NCI-H748 (cell line): ENCODE results near the gene DTX4.
A peak's percentile ranks its signal among the peaks of the same experiment; 100 is the strongest.
"Not testable (repeated sequence)": the region's sequence is repeated elsewhere in the genome, so short reads cannot be mapped to it uniquely, and the experiment has no call there.

Experiments used
- DNase-seq: peaks from one replicate; lab custom pipeline; 2025; ENCODE audit not compliant: unreplicated experiment; lab: John Stamatoyannopoulos, UW

The DTX4 gene

DNA sequence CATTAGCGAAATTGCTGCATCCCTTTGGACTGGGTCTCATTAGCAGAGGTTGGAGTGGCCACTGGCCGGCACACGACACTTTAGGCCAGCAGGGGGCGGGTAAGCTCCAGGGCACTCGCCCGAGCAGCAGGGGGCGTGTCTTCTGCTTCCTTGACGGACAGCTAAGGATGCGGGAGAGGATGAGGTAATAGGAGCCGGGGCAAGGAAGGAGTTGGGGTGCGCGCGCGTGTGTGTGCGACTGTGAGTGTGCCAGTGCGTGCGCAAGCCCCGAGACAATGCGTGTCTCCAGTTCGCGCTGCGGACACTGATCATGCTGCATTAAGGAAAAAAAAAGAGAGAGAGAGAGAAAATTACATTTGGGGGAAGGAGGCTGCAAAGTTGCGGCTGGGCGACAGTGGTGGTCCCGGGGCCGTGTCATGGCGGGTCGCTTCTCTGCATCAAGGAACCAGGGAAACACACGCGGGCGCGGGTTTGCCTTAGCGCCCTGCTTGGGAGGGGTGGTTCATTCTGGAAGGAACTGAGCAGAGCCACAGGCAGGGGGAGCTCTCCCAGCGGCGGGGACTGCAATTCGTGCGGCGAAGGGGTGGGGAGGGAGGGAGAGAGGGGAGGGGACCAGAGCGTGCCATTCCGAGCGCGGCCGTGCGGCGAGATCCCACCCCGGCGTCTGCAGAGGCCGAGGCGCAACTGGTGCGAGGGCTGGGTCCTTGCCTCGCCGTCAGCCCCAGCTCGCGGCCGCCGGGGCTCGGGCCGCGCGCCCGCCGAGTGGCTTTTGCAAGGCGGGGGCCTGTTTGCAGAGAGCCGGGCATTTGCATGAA, at the start of gene DTX4:
Gene DTX4 (plus strand): TSS at position 625 of the 815 bp plus-strand sequence. CDS start 464 bp downstream, outside the sequence.
- DNase-seq: peak; percentile 88

DNA sequence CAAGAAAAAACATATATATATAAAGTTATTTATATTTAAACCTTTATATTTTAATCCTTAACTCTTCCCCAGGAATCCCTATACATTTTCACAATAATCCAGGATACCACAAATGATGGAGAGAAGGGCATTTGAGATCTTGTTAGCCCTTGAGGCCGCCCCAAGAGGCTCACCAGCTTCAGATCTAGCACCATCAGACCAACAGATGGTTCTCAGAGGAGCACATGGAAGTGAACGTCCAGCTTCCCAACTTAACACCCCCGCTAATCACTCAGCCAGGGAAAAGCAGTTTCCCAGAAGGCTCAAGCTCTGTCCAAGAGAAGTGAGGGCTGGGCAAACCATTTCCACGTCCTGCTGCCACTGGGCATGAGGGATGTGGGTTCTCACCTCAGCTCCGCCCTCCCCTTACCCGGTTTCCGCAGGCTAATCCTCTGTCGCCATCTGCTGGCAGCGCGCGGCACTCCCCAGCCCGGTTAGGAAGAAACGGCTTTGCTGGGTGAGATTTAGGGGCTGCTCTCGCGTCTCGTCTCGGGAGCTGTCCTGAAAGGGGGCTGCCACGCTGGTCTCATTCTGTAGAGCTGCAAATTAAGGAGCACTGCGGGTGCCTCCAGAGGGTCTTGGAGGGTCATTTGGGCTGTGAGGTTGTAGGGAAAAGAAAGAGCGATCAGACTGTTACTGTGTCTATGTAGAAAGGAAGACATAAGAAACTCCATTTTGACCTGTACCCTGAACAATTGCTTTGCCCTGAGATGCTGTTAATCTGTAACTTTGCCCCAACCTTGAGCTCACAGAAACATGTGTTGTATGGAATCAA, 36.1 kb upstream of the DTX4 start:
- DNase-seq: peak; percentile 79

DNA sequence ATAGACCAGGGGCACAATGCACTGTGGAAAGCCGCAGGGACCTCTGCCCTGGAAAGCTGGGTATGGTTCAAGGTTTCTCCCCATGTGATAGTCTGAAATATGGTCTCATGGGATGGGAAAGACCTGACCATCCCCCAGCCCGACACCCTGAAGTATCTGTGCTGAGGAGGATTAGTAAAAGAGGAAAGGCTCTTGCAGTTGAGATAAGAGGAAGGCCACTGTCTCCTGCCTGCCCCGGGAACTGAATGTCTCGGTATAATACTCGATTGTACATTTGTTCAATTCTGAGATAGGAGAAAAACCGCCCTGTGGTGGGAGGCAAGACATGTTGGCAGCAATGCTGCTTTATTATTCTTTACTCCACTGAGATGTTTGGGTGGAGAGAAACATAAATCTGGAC, 35.4 kb upstream of the DTX4 start:
- not testable (repeated sequence) for DNase-seq

DNA sequence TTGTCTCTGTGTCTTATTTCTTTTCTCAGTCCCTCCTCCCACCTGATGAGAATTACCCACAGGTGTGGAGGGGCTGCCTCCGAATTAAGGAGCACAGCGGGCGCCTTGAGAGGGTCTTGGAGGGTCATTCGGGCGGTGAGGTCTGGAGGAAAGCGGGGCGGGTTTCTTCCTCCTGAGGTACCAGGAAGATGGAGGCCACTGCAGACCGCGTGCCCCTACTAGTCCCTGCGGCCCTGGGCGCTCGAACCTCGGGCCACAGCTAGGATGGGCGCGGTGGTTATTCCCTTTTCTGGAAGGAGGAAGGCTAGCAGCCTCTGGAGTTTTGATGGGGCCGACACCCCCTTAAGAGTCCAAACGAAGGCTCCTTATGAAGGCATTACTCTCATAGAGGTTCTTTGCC, 34.7 kb upstream of the DTX4 start:
- no peak for DNase-seq

DNA sequence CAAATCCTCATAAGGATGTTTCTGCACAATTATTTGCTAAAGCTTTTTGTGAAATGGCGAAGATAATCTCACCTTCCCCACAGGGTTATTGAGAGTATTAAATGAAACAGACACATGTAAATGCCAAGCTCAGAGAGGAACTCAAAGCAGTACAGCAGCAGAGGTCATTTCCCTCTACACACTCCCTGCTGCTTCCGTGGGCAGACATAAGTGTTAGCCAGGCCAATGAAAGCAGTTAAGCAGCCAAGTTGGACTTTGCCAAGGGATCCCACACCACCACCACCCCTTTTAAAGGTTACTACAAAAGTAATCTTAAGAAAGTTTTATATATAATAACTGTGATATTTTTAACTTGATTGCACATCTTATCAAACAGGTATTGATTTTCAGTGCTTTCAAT, 33.3 kb upstream of the DTX4 start:
- DNase-seq: no peak

DNA sequence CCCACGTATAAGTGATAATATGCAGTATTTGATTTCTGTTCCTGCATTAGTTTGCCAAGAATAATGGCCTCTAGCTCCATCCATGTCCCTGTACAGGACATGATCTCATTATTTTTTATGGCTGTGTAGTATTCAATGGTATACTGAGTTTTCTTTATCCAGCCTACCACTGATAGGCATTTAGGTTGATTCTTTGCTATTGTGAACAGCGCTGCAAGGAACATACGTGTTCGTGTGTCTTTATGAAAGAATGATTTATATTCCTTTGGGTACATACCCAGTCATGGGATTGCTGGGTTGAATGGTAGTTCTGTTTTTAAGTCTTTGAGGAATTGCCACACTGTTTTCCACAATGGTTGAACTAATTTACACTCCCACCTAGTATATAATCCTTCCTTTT, 30.7 kb upstream of the DTX4 start:
- no peak for DNase-seq

DNA sequence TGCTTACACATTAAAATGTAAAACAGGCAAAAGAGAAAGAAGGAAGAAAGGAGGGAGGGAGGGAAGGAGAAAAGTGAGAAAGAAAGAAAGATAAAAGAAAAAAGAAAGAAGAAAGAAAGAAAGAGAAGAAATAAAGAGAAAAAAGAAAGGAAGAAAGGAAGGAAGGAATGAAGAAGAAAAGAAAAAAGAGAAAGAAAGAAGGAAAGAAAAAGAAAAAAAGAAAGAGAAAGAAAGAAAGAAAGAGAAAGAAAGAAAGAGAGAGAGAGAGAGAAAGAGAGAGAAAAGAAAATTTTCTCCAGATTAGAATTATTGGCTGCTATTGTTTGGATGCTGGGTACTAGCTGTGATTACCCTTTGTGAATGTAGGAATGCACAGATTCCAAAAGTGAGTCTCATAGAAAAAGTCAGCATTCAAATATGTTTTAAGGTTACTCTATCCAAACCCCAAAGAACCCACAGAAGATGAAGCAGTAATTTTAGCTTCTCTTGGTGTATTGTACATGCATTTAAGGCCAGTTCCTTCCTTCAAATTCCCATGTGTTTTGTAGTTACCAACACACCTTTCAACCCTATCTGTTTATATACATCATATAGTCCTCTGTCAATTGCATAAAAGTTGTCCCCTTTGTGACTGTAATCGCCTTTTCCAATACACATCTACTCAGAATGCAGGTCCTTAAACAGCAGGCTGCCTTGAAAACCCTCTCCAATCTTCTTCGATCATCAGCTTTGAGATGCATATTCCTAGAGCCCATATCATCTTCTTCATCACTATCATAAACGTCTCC, 30.1 kb upstream of the DTX4 start:
- DNase-seq: peak; percentile 48

DNA sequence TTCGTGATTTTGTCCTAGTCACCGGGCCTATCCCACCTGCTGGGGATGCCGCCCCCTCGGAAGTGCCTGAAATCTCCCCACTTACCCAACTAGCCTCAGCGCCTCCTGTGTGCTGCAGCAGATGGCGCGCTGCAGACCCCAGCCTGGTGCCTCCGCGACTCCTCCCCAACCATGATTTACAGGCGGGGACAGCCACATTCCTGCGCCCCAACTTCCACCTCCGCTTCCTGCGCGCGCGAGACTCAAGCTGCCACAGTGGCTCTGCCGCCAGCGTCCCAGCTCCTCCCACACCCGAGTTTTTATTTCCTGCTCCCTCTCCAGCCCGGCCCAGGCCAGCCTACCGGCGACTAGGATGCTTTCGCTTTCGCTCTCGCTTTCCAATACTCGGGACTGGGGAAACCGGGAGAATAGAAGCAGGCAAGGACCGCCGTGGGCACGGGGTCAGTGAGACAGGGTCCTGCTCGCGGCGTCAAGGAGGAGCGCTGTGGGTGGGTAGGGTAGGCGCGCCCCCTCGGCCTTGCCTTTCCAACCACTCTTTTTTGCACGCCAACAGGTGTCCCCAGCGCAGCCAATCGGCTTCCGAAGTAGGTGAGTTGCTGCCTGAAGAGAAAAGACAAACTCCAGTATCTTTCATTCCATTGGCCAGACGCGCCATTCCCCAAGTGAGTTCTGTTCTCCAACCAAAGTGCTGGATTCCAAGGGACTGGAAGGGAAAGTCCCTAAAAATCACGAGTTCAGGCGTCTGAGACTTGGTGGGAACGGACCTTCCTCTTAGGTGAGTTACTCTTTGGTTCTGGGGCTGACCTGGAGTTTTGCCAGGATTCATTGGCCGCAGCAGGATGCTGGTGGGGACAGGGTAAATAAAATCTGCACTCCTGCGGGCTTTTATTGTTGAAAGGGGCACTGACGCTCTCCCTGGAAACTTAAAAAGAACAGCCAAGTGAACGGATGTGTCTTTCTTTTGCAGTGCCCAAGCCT, 29.1 kb upstream of the DTX4 start, which contains the start of gene FAM111A:
Gene FAM111A (plus strand): TSS at position 327 of the 978 bp plus-strand sequence. CDS start 6,017 bp downstream, outside the sequence.
- peak; percentile 93 for DNase-seq

DNA sequence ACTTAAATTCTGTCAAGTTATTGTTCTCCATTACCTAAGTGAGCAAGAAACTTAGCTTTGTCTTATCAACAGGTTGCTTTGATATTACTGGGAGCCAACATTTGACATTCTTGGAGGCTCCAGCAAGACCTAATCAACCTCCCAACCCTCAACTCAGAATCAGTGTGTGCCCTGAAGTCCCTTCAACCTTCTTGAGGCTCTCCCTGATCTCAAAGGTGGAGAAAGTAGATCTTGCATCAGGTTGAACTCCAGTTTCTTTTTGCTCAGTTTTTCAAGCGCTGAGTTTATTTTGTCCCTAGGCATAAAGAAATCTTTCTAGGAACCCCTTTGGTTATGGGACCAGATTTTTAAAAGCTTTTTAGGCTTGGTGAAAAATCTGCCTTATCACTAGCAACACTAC, 27.8 kb upstream of the DTX4 start:
- no peak for DNase-seq

DNA sequence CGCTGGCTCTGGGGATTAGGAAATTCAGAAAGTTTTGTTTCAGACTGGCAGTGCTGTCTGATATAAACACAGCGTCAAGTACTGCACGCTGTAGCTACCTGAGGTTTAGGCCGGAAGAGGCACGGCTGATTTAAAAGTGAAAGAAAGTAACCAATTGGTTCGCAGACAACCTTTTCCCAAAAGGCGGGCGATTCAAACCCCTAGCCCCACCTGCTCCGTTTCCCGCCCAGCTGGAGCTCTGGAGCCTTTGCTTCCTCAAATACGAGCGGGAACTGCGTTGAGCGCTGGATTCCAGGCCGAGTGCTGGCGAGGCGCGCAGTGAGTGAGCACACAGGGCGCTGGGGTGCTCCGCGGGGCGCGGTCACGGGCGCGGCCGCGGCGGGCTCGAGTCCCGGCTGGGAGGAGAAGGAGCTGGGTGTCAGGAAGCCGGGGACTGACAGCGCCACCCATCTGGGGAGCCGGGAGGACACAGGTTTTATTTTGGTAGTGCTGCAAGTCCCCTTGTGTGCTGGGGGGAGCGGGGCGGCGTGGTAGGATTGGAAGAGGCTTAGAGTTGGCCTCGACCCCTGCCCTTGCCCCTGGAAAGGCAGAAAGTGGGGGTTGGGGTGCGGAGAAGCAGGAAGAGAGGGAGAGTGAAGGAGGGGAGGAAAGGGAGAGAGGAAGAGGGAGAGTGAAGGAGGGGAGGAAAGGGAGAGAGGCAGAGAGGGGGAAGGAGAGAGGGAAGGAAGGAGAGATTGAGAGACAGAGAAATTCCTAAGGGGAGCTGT, 27.2 kb upstream of the DTX4 start:
- DNase-seq: peak; percentile 96

DNA sequence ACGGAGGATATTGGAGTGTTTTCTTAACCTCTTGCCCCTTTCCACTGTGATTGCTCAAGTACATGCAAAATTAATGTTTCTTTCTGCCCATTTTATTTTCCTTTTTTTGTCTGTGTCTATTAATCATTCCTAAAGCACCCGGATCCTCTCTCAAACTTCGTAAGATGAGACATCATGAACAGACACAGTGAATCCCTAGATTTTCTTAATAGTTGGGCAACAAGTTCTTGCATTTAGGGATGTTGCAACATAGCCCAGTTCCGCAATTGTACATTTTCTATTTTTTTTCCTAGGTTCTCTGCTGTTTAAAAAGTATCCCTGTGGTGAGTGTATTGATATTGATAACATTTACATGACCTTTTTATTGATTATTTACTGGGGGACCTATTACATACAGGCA, 26.4 kb upstream of the DTX4 start:
- no peak for DNase-seq

DNA sequence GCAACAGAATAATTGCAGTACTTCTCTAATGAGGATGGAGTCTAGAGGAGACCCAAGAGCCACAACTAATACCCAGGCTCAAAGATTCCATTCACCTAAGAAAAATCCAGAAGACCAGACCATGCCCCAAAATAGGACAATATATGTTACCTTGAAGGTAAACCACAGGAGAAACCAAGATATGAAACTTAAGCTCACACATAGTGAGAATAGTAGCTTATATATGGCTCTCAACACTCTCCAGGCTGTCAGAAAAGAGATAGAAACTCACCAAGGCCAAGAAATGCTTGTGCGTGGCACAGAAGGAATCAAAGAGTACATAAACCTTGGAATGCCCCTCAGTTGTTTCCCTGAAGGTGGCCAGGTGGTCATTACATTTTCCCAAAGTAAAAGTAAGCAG, 20.2 kb upstream of the DTX4 start:
- DNase-seq: no peak

DNA sequence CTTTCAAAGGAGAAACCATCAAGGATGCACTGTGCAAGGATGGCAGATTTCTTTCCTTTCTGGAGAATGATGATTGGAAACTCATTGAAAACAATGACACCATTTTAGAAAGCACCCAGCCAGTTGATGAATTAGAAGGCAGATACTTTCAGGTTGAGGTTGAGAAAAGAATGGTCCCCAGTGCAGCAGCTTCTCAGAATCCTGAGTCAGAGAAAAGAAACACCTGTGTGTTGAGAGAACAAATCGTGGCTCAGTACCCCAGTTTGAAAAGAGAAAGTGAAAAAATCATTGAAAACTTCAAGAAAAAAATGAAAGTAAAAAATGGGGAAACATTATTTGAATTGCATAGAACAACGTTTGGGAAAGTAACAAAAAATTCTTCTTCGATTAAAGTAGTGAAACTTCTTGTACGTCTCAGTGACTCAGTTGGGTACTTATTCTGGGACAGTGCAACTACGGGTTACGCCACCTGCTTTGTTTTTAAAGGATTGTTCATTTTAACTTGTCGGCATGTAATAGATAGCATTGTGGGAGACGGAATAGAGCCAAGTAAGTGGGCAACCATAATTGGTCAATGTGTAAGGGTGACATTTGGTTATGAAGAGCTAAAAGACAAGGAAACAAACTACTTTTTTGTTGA, 19.5 kb upstream of the DTX4 start:
- no peak for DNase-seq

DNA sequence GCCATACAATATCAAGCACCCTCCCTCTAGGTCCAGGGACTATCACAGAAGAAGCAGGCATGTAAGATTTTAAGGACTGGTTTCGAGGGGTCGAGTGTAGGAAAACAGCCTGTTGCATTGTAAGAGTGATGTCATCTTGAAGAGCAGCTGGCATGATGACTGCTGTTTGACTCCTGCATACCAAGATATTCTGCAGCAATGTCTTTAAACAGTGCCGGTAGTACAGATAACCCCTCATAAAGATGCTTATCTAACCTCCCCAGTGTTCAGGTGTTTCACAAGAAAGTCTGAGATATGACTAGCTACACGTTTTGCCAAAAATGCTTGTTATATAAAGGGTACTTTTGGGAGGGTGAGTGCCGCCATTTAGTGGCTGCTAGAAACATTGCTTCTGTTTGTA, 17.3 kb upstream of the DTX4 start:
- no peak for DNase-seq

DNA sequence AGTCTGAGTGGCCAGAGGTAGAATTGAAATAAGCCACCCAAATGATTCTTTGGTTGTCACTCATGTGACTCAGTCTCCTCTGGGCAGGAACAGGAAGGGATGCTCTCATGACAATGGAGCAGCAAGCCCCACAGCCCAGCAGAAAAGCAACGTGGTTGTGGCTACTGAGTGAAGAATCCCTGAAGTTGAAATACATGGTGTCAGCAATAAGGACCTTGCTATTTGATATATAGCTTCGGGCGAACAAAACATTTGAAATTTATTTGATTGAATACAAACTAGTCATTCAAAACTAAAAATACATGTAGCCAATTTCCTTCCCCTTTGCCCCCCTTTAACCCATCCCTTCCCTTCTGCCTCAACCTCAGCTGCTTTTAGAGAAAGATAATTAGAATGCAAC, 14.5 kb upstream of the DTX4 start:
- DNase-seq: no peak

DNA sequence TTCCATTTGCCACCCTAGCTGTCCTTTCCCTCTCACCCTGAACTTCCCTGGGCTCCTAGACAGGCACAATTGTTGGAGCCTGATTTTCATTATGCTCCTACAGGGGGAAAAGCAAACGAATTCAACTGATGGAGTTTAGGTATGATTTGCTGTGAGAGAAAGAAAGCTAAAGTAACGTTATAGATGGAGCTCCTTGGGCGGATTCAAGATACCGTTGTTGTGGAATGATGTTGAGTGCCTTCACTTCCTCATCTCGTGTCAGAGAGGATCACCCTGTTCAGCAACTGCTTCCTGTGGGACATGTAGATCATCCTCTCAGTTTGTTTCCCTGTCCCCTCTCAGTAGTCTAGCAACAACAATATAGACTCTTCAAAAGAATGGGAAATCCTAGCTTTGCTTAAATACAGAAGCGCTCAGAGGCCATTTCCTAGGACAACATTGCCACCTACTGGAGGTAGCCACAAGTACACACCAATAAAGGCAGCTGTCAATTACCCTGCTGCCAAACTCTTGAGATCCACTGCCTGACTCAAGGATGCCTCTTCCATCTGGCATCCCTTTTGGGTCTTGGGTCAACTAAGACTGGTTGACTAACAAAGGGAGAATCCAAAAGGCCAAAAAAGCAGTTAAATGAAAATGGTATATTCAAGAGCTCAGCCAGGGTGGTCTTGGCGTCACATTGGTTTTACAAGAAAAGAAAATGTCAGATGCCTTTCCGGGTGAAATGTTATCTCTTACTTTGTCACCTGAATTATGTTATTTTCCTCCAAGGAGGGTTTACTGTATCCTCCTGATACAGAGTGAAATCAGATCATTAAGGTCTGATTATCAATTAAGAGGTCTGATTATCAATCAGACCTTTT, 13.5 kb upstream of the DTX4 start:
- DNase-seq: peak; percentile 76

DNA sequence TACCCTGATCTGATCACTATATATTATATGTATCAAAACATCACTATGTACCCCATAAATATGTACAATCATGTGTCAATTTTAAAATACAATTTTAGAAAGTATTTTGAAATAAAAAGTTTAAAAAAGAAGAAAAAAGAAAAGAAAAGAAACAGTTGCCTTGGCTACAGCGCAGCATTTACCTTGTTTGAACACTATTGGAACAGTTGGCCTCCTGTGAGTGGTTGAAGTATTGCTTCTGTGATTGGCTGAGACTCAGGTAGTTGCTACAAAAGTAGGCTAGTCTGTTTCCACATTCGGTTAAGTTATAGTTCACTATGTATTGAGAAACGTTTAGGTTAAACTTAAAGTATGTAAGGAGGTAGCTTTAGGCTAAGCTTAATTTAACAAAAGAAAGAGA, 7.9 kb upstream of the DTX4 start:
- DNase-seq: no peak
